ENCODE data around the gene PRKX. TPM values are rescaled to one million over a fixed set of nuclear protein-coding genes. Genes with fewer than 3 reads are reported as not detected.

PRKX gene
- 10 to 100 TPM in 3 of 7 donors, 1 to 10 TPM in 4; 7.8 to 23.1 (median 8.3) TPM for total RNA-seq
- polyA plus RNA-seq: 10 to 100 TPM in 1 of 2 donors, 1 to 10 TPM in 1; 3.3 to 20.9 TPM
- long read RNA-seq, donor 1, full-length matches to known transcripts: 2 of 7 reads
- long read RNA-seq, donor 1, partial matches to known transcripts: 0 of 7 reads
- long read RNA-seq, donor 1, other reads (novel, unspliced or antisense): 5 of 7 reads
- long read RNA-seq, donor 2, full-length matches to known transcripts: 4 of 4 reads
- long read RNA-seq, donor 2, partial matches to known transcripts: 0 of 4 reads
- long read RNA-seq, donor 2, other reads (novel, unspliced or antisense): 0 of 4 reads
- long read RNA-seq, donor 3, full-length matches to known transcripts: 10 of 24 reads
- long read RNA-seq, donor 3, partial matches to known transcripts: 3 of 24 reads
- long read RNA-seq, donor 3, other reads (novel, unspliced or antisense): 11 of 24 reads

GRCh38 chrX:3713225-3713936, at the start of gene PRKX:
PRKX (minus strand) TSS chrX:3713649; CDS start chrX:3713253, 396 bp downstream.
- peaks cover 2% of the 10 kb centered on the region for H3K4me1 ChIP-seq (ENCODE audit: insufficient read depth)
- WGBS, 3 donors: 0 to 1% (median 0%) methylated on average over 50 to 94 of the region's 97 CpGs
- H3K27ac ChIP-seq: peak within 1 kb of the TSS; percentile 30 to 48
- no peak for TF ChIP-seq EP300 (IDR thresholded peaks at IDR 0.05)
- TF ChIP-seq POLR2A (IDR thresholded peaks at IDR 0.05): no peak
- no peak for TF ChIP-seq CTCF (IDR thresholded peaks at IDR 0.05)
- peak; percentile 43 to 74 (median 59) for DNase-seq
- H3K36me3 ChIP-seq: no peaks in the 10 kb centered on the region
- H3K4me3 ChIP-seq: peak within 1 kb of the TSS; percentile 57
- intact Hi-C loops (cut with DNase I): loop anchor here in 1 of 4 donors (10.0 kb wide), 1 partner anchor 101 kb away; no protein-coding TSS in a partner anchor
- H3K27me3 ChIP-seq: no peaks in the 10 kb centered on the region
- no peaks in the 10 kb centered on the region for H3K9me3 ChIP-seq

- 25 to 52% (median 30%) methylated on average over 2 of the region's 2 CpGs for WGBS, 3 donors
- H3K9me3 ChIP-seq: no peaks in the 10 kb centered on the region
- H3K4me3 ChIP-seq: no peak overlapping the region
- no peaks in the 10 kb centered on the region for H3K27me3 ChIP-seq
- no peaks in the 10 kb centered on the region for H3K4me1 ChIP-seq (ENCODE audit: insufficient read depth)
- H3K27ac ChIP-seq: no peak overlapping the region
- no peak for DNase-seq
- TF ChIP-seq EP300 (IDR thresholded peaks at IDR 0.05) (no peak), CTCF (IDR thresholded peaks at IDR 0.05) (no peak), POLR2A (IDR thresholded peaks at IDR 0.05) (no peak)
- intact Hi-C loops (cut with DNase I): no loop called here
- H3K36me3 ChIP-seq: no peaks in the 10 kb centered on the region
Measured at GRCh38 chrX:3763111-3763510, 49.7 kb upstream of the PRKX start.

GRCh38 chrX:3757510-3758025, 44.1 kb upstream of the PRKX start:
- no peaks in the 10 kb centered on the region for H3K36me3 ChIP-seq
- TF ChIP-seq CTCF (IDR thresholded peaks at IDR 0.05): no peak
- TF ChIP-seq EP300 (IDR thresholded peaks at IDR 0.05): no peak
- no peak for TF ChIP-seq POLR2A (IDR thresholded peaks at IDR 0.05)
- H3K9me3 ChIP-seq: no peaks in the 10 kb centered on the region
- no peak overlapping the region for H3K4me3 ChIP-seq
- intact Hi-C loops (cut with DNase I): no loop called here
- no peak overlapping the region for H3K27ac ChIP-seq
- no peaks in the 10 kb centered on the region for H3K27me3 ChIP-seq
- WGBS, 3 donors: 72 to 81% (median 79%) methylated on average over 5 of the region's 5 CpGs
- DNase-seq: no peak
- H3K4me1 ChIP-seq (ENCODE audit: insufficient read depth): no peaks in the 10 kb centered on the region

- no peak overlapping the region for H3K27ac ChIP-seq
- H3K36me3 ChIP-seq: no peaks in the 10 kb centered on the region
- H3K27me3 ChIP-seq: no peaks in the 10 kb centered on the region
- TF ChIP-seq EP300 (IDR thresholded peaks at IDR 0.05) (no peak), CTCF (IDR thresholded peaks at IDR 0.05) (no peak), POLR2A (IDR thresholded peaks at IDR 0.05) (no peak)
- H3K9me3 ChIP-seq: no peaks in the 10 kb centered on the region
- no peak overlapping the region for H3K4me3 ChIP-seq
- WGBS, 3 donors: 41 to 58% (median 57%) methylated on average over 3 of the region's 3 CpGs
- intact Hi-C loops (cut with DNase I): no loop called here
- DNase-seq: no peak
- no peaks in the 10 kb centered on the region for H3K4me1 ChIP-seq (ENCODE audit: insufficient read depth)
Measured at GRCh38 chrX:3748052-3748559, 34.7 kb upstream of the PRKX start.

Data from ovary (tissue), 10 donors.